Fibroblast of skin of scalp (primary cell): ENCODE data around the gene PHRF1.

ENCODE experiments used
- DNase-seq: peaks from one replicate; pipeline ENCODE4 v3.0.0-alpha.2; 2013

The PHRF1 gene

GRCh38 chr11:557328-558132 is 18.7 kb upstream of the PHRF1 start:
- DNase-seq, result no peak

- DNase-seq, result no peak
Observed at GRCh38 chr11:558503-558902, 17.8 kb upstream of the PHRF1 start.

GRCh38 chr11:559020-559620 is 17.1 kb upstream of the PHRF1 start:
- no peak for DNase-seq

GRCh38 chr11:559712-560304 is 16.5 kb upstream of the PHRF1 start:
- no peak for DNase-seq

GRCh38 chr11:560305-561147 is 15.7 kb upstream of the PHRF1 start, which contains the start of the genes LMNTD2 and RASSF7:
Gene LMNTD2, minus strand, starts transcription at chr11:560738. Its CDS starts 22 bp downstream, at chr11:560716.
Gene RASSF7, plus strand, starts transcription at chr11:560970. Its CDS starts 799 bp downstream, at chr11:561769.
- DNase-seq, result peak; percentile 83

- peak; percentile 38 for DNase-seq
Observed at GRCh38 chr11:561148-562003, 14.9 kb upstream of the PHRF1 start.

- no peak for DNase-seq
Observed at GRCh38 chr11:562046-562645, 14.1 kb upstream of the PHRF1 start.

- DNase-seq, result no peak
Observed at GRCh38 chr11:563066-563811, 13.0 kb upstream of the PHRF1 start.

GRCh38 chr11:563812-564578 is 12.3 kb upstream of the PHRF1 start:
- no peak for DNase-seq

GRCh38 chr11:565921-566509 is 10.3 kb upstream of the PHRF1 start:
- no peak for DNase-seq

- no peak for DNase-seq
Observed at GRCh38 chr11:567011-567628, 9.2 kb upstream of the PHRF1 start.

- no peak for DNase-seq
Observed at GRCh38 chr11:567629-568292, 8.5 kb upstream of the PHRF1 start.

- peak; percentile 97 for DNase-seq
Observed at GRCh38 chr11:568306-569157, 7.7 kb upstream of the PHRF1 start.

GRCh38 chr11:569158-569885 is 6.9 kb upstream of the PHRF1 start:
- no peak for DNase-seq

- no peak for DNase-seq
Observed at GRCh38 chr11:571802-572185, 4.5 kb upstream of the PHRF1 start.

GRCh38 chr11:573146-573759 is 3.0 kb upstream of the PHRF1 start:
- no peak for DNase-seq
